Thyroid gland (tissue), 4 donors: Measurements from ENCODE around the gene FBLN5.

Experiments
- CTCF ChIP-seq, 6 experiments: fragments of 200-600 bp in 3 of 6; fragments of 450-650 bp in 3 of 6; sonication (generic) in 3 of 6; IDR thresholded peaks; one replicate each; pipeline ENCODE4 v1.5.1; 2016 to 2019; ENCODE audit warnings: antibody characterized with exemption in 6 of 6, mild to moderate bottlenecking in 2 of 6, inconsistent platforms in 1 of 6, moderate library complexity in 1 of 6
- POLR2A ChIP-seq, 2 donors: fragments of 450-650 bp; IDR thresholded peaks; one replicate each; pipeline ENCODE4 v1.6.1; 2017; ENCODE audit warnings: antibody characterized with exemption in 2 of 2, mild to moderate bottlenecking in 2 of 2, moderate library complexity in 1 of 2

DNA sequence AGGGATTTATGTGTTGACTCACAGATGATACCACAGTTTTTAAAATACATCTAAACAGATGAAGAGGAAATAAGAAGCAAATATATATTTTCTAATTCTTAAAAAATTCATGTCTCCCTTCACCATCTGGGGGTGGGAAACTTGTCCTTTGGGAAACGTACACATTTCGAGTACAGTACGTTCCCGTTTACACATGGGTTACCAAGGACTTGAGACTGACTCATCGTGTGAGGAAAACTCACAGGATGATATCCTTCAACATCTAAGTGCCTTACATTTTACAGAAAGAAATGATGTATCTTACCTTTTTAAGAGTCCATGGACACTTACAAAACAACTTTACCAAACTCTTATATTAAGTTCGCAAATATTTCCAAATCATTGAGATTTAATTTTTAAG is 16.0 kb upstream of the FBLN5 start:
- TF ChIP-seq CTCF (IDR thresholded peaks at IDR 0.05) (no peak), POLR2A (IDR thresholded peaks at IDR 0.05) (no peak)
